ENCODE results near the gene PPP1R9B.

PPP1R9B gene

DNA sequence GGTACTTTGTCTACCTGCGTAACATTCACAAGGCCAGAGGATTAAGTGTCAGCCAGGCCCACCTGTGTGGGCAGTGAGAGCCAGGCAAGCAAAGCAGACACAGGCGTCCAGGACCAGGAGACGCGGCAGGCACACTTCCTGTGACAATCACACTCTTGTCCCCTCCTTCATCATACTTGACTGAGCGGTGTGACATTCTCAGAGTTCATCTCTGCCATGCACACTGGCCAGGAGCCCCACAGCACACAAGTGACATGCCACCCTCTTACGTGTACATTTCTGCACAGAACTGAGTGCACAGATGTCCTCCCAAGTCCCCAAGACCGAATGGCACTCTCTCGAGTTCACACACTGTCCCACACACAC lies 8.7 kb downstream of the PPP1R9B start:
- DNase-seq (ENCODE audit: low read depth, low spot score), result no peak

DNA sequence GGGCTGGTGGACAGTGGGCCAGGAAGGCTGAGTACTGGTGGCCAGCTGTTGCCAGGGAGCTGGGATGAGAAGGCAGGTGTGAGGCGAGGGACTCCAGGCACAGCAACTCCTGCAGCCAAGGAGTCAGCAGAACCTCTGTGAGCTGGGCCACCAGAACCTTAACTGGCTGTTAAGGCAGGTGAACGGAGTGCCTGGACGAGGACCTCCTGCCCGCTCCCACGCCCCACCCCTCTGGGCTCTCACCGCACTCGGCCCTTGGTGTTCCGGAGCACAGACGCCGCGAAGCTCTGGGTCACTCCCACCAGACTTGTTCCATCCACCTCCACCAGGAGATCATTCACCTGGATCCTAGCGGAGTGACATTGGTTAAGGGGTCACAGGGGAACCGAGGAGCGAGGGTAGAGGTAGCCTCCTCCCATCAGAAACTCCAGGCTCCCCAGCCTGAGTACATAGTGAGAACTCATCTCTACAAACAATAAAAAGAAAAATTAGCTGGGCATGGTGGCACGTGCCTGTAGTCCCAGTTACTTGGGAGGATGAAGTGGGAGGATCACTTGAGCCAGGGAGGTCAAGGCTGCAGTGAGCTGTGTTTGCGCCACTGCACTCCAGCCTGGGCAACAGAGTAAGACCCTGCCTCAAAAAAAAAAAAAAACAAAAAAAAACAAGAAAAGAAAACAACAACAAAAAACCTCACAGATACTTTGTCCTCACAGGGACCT lies 9.3 kb downstream of the PPP1R9B start:
- DNase-seq (ENCODE audit: low read depth, low spot score), result no peak

DNA sequence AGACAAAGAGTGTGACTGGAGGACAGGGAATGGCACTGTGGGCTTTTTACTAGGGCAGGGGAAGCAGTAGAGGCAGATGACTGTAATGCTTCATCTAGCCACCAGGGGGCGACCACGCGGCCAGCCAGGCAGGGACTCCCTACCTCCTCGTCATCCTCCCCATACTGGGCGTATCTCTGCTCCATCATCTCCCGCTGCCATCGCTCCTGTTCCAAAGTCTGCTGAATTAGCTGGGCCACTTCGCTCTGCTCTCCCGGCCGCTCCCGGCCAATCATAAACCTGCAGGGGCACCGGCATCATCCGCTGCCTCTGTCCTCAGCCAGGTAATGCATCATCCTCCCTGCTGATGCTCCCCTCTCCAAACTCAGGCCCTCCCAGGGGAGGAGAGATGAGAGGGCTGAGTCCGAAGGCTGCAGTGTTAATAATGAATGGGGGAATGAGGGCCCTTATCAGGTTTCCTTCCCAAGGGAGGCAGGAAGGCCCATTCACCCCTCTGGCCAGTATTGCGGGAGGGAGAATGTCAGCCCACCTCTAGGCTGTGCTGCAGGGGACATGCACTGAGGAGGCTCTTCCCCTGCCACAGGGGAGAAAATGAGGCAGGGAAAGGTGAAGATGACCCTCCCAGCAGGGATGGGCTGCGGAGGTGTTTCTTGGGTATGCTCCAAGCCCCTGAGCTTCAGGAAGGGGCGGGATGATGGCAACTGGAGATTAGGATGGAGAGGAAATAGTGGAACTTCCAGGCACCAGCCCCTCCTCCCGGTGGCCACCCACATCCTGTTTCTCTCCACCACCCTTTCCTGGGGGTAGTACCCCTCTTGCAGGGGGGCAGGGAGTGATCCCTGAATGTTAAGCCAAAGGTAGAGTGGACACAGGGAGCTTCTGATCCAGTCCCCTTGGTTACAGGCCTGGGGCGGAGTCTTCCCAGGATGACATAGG lies 10.3 kb downstream of the PPP1R9B start:
- peak; percentile 64 for DNase-seq (ENCODE audit: low read depth, low spot score)

DNA sequence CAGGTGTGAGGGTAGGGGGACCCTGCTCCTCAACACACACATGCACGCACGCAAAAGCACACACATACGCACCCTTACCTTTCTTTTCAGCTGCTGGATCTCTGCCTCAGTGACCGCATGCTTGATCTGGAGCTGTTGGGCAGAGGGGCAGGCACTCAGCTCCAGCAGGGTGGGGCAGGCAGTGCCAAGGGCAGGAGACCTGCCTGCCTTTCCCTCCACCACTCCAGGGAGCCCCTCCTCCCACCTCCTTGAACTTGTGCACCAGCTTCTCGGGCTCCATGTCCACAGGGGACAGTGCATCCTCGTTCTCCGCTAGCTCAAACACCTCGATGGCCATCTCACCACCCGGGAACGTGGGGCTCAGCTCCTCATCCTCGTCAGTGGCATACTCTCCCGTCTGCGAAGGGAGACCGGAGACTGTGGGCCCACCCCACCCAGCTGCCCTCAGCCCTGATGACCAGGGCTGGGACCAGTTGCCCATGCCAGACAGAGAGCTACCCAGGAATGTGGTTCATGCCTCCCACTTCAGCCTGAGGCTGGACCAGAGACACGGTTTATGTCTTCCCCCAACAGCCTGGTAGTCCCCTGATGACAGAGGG lies 11.2 kb downstream of the PPP1R9B start:
- no peak for DNase-seq (ENCODE audit: low read depth, low spot score)

DNA sequence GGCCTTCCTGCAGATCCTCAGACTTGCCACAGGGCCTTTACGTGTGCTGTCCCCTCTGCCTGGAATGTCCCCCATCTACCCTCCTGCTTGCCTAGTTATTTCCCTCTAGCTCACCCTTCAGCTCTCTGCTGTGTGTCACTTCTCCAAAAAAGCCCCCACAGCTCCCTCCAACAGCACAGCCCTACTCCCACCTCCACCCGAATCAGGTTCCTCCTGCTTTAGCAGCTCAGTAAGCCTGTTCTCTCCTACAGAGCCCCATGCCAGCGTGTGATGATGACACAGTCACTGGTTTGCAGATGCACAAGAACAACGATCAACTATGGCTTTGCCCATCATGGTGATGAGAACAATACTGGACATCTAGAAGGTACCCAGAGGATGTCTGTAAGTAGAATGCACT lies 13.4 kb downstream of the PPP1R9B start:
- no peak for DNase-seq (ENCODE audit: low read depth, low spot score)

DNA sequence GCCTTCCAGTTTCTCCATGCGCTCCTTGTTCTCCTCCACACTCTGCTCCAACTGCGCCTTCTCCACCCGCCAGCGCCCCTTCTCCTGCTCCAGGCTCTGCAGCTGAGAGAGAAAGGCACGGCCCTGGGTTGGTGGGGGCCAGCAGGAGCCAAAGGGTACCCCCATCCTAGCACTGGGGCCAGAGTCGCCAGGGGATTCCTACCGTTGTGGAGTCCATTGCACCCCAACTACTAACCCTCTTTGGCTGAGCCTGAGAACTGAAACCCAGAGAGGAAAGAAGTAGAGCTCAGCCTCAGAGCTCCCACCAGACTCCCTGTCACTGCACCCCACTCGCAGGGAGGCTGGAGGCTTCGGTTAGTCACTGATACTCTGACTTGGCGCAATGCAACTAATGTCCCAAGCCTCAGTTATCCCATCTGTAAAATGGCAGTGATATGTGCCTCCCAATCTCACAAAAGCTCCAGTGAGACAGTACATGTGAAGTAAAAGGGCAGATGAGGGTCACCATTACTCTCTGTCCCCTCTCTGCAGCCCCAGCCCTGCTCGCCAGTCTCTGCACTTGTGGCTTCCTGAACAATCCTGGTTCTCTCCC lies 14.3 kb downstream of the PPP1R9B start:
- no peak for DNase-seq (ENCODE audit: low read depth, low spot score)

DNA sequence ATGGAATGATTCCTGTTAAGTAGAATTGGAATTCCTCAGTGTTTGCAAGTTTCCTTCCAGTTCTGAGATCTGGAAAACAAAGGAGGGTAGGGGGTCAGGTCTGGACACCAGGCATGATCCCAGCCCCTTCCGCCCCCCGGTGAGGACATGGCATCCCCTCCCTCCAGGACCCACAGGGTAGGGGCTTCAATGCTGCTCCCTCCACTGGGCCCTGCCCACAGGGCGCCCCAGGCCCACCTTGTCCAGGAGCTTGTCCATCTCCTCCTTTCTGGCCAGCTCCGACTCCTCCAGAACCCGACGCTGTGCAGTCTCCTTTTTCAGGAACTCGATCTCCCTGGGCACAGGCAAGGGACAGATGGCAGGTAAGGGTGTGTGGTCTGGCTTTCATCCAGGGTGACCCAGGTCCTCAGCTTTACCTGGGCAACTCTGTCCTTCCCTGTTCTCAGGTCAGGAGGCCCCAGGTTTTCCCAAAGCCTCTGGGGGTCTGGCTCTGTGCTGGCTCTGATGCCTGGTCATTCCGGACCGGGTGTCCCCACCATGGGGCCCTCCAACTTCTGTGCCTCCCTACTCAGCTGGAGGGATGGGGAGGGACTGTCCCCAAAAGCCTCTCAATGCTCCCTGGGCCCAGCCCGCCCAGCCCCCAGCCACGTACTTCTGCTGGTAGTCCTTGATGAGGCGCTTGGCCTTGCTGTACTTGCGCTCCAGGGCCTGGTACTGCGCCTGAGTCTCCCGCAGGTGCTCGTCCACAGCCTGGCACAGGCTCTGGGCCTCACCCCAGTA lies 15.0 kb downstream of the PPP1R9B start:
- no peak for DNase-seq (ENCODE audit: low read depth, low spot score)

DNA sequence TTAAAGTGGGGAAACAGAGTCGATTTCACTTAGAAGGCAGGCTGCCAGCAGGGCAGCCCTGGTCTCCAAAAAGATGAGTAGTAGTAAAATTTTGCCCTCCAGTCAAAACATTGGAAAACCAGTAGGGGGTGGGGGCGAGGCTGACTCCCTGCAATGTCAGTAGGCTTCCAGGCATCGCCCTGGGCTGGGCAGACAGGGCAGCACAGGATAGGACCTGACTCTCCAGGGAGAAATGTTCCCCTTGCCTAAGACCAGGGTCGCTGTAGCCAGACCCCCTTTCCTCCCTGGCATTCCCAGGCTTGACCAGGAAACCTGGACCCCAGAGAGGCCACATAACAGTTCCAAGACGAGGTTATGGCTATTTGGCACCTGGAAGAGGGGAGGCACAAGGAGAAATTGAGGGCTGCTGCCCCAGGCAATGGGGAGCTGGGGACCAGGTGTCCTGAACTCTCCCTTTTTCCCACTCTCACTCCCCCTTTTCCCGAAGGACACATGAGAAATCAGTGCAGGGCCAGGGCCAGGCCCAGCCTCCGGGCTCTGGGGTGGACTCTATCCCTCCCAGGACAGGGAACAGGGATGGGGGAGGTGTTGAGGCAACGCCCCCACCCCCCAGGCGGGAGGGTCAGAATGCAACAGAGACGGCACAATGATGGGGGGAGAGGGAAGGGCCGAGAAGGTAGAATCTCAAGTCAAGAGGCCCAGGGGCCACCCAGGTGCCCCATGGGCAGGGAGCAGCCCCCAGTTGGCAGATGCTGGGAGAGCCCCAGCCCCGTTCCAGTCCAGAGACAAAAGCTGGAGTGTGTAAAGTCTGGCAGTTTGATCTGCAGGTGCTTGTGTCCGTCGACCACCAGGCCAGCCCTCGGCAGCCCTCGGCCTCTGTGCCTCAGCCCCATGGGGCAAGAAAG lies 16.0 kb downstream of the PPP1R9B start:
- DNase-seq (ENCODE audit: low read depth, low spot score), result no peak

DNA sequence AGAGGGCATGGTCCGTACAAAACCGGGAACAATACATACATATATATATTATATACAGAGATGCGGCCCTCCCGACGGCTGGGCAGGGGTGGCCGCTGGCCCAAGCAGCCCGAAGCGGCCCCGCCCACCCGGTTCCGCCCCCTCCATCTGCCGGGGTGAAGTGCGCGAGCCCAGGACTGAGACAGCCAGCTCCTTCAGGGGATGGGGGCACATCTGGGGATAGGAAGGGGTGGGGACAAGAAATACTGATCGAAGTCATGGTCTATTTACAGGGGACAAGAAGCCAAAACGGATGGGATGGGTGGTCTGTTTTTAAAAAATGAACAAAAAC lies 16.7 kb downstream of the PPP1R9B start:
- no peak for DNase-seq (ENCODE audit: low read depth, low spot score)

DNA sequence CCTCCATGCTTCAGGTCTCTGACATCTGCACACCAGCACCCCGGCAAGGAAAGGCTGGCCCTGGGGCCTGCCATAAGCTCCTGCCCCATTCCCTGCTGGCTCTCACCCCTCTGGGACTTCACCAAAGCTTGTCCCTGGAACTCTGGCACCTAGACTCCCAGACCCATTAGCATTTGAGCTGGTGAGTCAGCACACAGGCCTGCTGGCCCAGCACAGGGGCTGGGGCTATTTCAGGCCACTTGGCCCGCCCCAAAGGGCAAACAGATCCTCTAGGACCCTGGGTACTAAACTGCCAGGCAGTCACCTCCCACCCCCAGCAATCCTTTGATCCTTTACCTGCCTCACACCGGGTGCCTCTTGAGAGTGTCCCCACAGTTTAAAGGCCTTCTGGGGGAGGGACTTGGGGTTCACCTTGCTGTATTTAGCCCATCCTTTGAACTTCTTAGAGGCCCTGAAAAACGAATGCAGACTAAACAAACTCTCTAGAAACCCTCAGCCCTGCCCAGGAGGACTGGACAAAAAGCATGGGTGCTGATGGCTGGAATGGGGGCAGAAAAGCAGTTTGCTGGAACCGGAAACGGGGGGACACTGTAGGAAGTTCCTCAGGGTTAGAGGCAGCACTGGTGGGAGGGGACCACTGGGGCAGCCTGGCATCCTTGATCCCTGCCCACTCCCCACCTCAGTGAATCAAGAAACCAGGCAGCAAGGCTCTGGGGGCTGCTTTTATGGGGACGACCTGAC lies 17.3 kb downstream of the PPP1R9B start:
- no peak for DNase-seq (ENCODE audit: low read depth, low spot score)

DNA sequence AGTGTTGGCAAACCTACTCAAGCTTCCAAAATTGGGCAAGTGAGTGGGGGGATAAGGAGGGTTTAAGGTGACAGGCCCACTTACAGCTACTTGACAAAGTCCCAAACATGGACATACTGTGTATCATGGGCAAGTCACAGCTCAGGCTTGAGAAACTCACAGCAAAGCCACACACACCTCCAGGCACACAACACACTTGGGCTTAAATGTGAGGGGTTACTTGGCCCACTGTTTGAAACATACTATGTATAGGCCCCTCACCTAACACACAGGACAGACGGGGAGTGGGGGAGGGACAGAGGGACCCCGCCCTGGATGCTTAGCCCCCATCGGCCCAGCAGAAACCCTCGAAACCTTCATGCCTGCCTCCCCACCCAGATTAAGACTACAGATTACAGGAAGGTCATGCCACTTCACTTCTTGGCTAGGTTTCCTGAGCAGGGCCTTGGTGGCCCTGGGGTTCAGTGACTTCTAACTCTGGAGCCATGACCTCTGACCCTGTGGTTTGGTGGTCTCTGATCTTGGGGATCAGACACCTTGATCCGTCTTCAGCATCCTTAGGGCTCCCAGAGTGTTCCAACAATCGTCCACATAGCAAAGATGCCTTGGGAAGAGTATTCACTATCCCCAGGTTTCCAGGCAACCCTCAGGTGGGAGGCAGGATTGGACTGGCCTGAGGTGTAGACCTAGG lies 18.2 kb downstream of the PPP1R9B start:
- DNase-seq (ENCODE audit: low read depth, low spot score), result no peak

DNA sequence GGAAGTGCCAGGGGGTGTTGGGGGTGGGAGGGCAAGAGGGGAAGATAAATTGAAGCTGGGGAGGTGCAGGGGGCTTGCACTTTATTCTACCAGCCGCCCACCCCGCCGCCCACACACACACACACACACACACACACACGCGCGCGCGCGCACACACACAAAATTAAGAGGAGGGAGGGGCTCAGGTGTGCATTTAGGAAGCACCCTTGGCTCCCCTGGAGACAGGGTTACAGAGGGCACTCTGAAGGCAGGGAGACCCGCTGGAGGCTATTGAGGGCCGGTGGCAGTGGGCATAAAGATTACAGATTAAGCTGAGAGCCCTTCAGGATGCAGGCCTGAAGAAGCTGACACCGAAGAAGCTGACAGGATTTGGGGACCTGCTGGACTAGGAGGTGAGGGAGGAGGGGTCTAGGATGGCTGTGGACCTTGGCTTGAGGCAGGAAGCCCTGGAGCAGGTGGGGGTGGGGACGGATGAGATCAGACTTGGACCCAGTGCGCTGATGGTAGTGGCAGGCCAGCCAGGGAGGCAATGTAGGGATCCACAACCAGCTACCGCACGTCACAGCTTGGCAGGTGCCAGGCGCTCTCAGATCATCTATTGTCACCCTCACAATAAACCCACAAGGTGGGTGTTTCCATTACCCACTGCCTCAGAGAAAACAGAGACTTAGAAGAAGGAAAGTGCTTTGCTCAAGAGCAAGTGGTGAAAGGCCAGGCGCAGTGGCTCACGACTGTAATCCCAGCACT lies 19.7 kb downstream of the PPP1R9B start:
- DNase-seq (ENCODE audit: low read depth, low spot score), result no peak

DNA sequence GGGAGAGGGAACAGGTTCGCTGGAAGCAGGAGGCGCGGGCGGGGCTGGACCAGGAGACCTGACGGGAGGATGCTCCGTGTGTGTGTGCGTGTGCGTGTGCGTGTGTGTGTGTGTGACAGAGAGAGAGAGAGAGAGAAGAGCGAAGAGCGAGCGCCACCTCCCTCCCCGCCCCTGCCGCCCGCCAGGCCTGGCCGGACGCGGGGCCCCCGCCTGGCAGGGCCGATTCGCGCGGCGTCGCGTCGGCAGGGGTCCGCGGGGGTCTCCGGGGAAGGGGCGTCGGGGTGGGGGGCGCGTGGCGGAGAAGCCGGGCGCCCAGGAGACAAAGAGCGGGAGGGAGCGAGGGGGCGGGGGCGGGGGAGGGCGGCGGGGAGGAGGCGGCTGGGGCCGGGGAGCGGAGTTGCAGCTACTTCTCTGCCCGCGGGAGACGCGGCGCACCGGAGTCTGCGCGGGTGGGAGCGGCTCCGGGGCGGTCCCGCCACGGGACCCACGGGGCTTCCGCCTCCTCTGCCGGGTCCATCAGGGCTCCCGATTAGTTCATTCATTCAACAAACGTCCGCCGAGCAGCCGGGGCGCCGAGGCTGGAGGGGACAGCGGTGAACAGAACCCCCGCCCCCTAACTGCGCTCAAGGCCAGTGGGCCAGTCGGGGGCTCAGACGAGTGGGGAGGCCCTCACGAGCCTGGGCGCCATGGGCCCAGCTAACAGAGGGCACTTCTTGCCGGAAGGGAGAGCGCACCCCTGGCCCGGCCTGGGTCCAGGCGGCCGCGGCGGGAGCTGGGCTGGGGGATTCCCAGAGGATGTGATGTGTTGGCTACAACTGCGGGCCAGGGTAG lies 20.5 kb downstream of the PPP1R9B start, which contains the start of gene SAMD14:
Gene SAMD14 (minus strand): TSS at position 433 of the 831 bp plus-strand sequence. CDS start 5,201 bp downstream, outside the sequence.
- no peak for DNase-seq (ENCODE audit: low read depth, low spot score)

DNA sequence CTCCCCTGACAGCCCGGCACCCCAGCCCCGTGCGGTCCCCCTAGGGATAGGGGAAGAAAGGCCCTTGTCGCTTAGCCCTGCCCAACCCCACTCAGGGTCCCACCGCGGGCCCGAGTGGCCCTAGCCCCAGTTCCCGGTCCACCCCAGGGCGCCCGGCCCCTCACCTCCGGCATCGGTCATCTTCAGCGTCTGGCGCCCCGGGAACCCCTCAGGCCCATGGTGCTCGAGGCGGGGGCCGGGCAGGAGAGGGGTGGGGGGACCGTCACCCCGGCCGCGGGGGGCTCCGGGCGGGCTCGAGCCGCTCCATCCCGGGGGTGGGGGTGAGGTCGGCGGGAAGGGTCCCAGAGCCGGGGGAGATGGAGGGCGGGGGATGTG lies 21.1 kb downstream of the PPP1R9B start:
- DNase-seq (ENCODE audit: low read depth, low spot score), result no peak

DNA sequence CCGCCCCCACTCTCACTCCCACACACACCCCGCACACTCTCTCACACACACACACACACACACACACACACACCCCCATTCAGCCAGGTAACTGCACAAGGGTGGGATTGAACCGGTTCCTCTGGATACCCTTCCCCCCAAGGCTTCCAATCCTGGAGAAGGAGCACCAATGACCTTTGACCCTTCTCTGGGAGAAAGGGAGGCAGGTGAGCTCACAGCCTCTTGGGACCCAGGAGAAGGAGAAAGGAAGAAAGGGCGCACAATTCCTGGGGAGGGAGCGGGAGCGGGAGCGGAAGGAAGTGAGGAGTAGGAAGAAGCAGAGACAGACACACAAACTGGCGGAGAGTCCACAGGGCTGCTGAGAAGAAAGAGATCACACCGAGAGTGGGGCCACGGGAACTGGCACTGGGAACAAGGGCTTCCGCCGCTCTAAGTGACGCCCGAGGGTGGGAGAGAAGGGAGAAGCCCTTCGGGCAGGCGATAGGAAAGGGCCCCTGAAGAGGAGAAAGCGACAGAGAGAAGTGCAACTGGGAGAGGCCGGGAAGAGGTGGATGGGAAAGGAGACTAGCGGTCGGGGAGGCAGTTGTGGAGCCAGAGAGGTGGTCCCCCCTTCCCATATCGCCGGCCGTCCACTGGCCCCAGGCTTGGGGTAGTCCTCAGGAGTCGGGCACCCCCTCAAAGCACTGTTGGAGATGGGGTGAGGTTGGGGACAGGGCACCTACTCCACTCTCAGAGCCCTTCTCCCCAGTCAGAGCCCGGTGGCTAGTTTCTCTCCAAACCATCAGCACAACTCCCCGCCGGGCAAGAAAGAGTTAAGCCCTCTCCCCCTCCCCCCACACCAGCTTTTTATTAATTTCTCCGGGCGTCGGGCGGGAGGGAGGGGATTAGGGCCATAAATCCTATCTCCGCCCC lies 21.8 kb downstream of the PPP1R9B start:
- DNase-seq (ENCODE audit: low read depth, low spot score), result no peak

DNA sequence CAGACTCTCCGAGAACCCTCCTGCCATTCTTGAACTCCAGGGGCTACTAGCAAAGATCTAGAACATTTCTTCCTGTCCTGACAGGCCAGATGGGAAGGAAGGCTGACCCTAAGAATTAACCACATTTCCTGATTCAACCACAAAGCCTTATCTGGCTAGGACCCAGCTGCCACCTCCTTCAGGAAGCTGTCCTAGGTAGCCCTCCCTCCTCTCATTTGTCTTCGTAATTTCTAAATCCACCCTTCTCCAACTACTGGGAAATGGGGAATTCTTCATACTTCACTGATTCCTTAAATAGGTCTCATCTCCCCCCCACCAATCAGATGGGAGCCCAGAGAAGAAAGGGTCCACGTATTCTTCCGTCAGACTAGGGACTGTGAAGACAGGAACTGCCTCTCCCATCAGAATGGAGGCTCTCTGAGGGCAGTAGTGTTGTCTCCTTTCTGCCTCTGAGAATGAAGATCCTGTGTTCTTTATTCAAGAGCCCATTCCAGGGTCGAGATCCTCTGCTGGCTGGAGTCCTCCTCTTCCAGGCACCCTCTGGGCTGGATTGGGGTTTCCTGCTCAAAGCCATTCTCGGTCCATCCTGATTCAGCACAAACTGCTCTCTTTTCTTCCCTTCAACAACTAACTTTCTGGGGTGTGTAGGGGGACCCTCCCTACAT lies 22.6 kb downstream of the PPP1R9B start:
- no peak for DNase-seq (ENCODE audit: low read depth, low spot score)

All from activated CD4-positive, CD25-positive, alpha-beta regulatory T cell treated with anti-CD3 and anti-CD28 coated beads, Interleukin-2, amount 50 U/mL, for 16 hours (primary cell).